ENCODE measurements around the gene SMG9. TPM values are rescaled to one million over a fixed set of nuclear protein-coding genes. Genes with fewer than 3 reads are reported as not detected.

SMG9 gene
- polyA plus RNA-seq, 3 donors, result 1.3 to 26.1 (median 2.4) TPM

GRCh38 chr19:43798546-43799409 lies 44.0 kb upstream of the SMG9 start:
- Mint-ChIP-seq H3K4me3 (peak overlapping the region; percentile 85 to 89), H3K27ac (peak overlapping the region in 2 of 7 donors; percentile 12 to 15), H3K27me3 (ENCODE audit: low read depth in 3 of 3) (peaks cover 6 to 45% (median 18%) of the 10 kb centered on the region in 3 donors), H3K36me3 (peaks cover 3% of the 10 kb centered on the region in 2 donors), H3K9me3 (peaks cover 0 to 10% (median 4%) of the 10 kb centered on the region in 7 donors), H3K4me1 (peaks cover 13% of the 10 kb centered on the region)
- intact Hi-C loops (cut with micrococcal nuclease), result no loop called here
- peak overlapping the region; percentile 38 to 76 (median 51) for H3K4me3 ChIP-seq (replicated peaks in 1 of 3; ENCODE audit: low read depth in 2 of 3, low read length in 3 of 3)
- peak overlapping the region; percentile 82 for H3K4me2 ChIP-seq (replicated peaks; ENCODE audit: extremely low read depth, low read length, poor library complexity, severe bottlenecking)
- no peaks in the 10 kb centered on the region for H3K36me3 ChIP-seq (replicated peaks in 1 of 2; ENCODE audit: control insufficient read depth in 1 of 2, insufficient read depth in 2 of 2, low read length in 2 of 2)
- no peaks in the 10 kb centered on the region for H4K20me1 ChIP-seq (ENCODE audit: insufficient read depth, low read length)
- H3K27ac ChIP-seq (ENCODE audit: low read depth in 1 of 2, low read length in 2 of 2), result no peak overlapping the region
- peaks cover 0 to 9% of the 10 kb centered on the region in 2 donors for H3K27me3 ChIP-seq (ENCODE audit: control insufficient read depth in 2 of 2, insufficient read depth in 2 of 2, low read length in 2 of 2)
- H3K4me1 ChIP-seq (ENCODE audit: control insufficient read depth in 1 of 2, insufficient read depth in 2 of 2, low read length in 2 of 2), result peaks cover 11% of the 10 kb centered on the region in 2 donors
- peak in 1 of 3 donors; percentile 9 for DNase-seq
- peak overlapping the region; percentile 92 for H2AFZ ChIP-seq (ENCODE audit: insufficient read depth, low read depth, low read length, poor library complexity, severe bottlenecking)
- peak overlapping the region; percentile 56 for H3K9ac ChIP-seq (ENCODE audit: insufficient read depth, low read length, poor library complexity, severe bottlenecking)
- H3K79me2 ChIP-seq (ENCODE audit: insufficient read depth, low read length), result no peaks in the 10 kb centered on the region
- H3K9me3 ChIP-seq (replicated peaks in 1 of 2; ENCODE audit: control insufficient read depth in 1 of 2, insufficient read depth in 1 of 2, low read length in 2 of 2), result no peaks in the 10 kb centered on the region
- no peak for TF ChIP-seq CTCF (IDR thresholded peaks at IDR 0.05)
- WGBS (ENCODE audit: insufficient coverage), result 5% methylated on average over 62 of the region's 70 CpGs

- H3K27me3 Mint-ChIP-seq (ENCODE audit: low read depth in 3 of 3), result peaks cover 9 to 51% (median 25%) of the 10 kb centered on the region in 3 donors
- Histone ChIP-seq H3K9ac (ENCODE audit: insufficient read depth, low read length, poor library complexity, severe bottlenecking) (peak overlapping the region; percentile 56), H3K27ac (ENCODE audit: low read depth in 1 of 2, low read length in 2 of 2) (no peak overlapping the region), H3K4me3 (replicated peaks in 1 of 3; ENCODE audit: low read depth in 2 of 3, low read length in 3 of 3) (peak overlapping the region; percentile 38 to 76 (median 51)), H3K4me1 (ENCODE audit: control insufficient read depth in 1 of 2, insufficient read depth in 2 of 2, low read length in 2 of 2) (peaks cover 11% of the 10 kb centered on the region in 2 donors), H3K79me2 (ENCODE audit: insufficient read depth, low read length) (no peaks in the 10 kb centered on the region), H3K36me3 (replicated peaks in 1 of 2; ENCODE audit: control insufficient read depth in 1 of 2, insufficient read depth in 2 of 2, low read length in 2 of 2) (no peaks in the 10 kb centered on the region), H4K20me1 (ENCODE audit: insufficient read depth, low read length) (no peaks in the 10 kb centered on the region), H2AFZ (ENCODE audit: insufficient read depth, low read depth, low read length, poor library complexity, severe bottlenecking) (peak overlapping the region; percentile 92), H3K9me3 (replicated peaks in 1 of 2; ENCODE audit: control insufficient read depth in 1 of 2, insufficient read depth in 1 of 2, low read length in 2 of 2) (no peaks in the 10 kb centered on the region), H3K4me2 (replicated peaks; ENCODE audit: extremely low read depth, low read length, poor library complexity, severe bottlenecking) (peak overlapping the region; percentile 82), H3K27me3 (ENCODE audit: control insufficient read depth in 2 of 2, insufficient read depth in 2 of 2, low read length in 2 of 2) (peaks cover 0 to 12% of the 10 kb centered on the region in 2 donors)
- 36% methylated on average over 5 of the region's 5 CpGs for WGBS (ENCODE audit: insufficient coverage)
- intact Hi-C loops (cut with micrococcal nuclease), result no loop called here
- peak overlapping the region; percentile 85 to 89 for H3K4me3 Mint-ChIP-seq
- H3K4me1 Mint-ChIP-seq, result peaks cover 16% of the 10 kb centered on the region
- H3K36me3 Mint-ChIP-seq, result peaks cover 3% of the 10 kb centered on the region in 2 donors
- H3K9me3 Mint-ChIP-seq, result peaks cover 0 to 10% (median 2%) of the 10 kb centered on the region in 7 donors
- DNase-seq, result no peak
- H3K27ac Mint-ChIP-seq, result peak overlapping the region in 1 of 7 donors; percentile 85
- TF ChIP-seq CTCF (IDR thresholded peaks at IDR 0.05), result no peak
Observed at GRCh38 chr19:43798026-43798545, 43.3 kb upstream of the SMG9 start.

Data from CD14-positive monocyte (primary cell).